Suprapubic skin (tissue), 3 donors: ENCODE data around the gene CCDC191.

Source experiments
- POLR2A ChIP-seq, 2 donors: fragments of 450-650 bp; IDR thresholded peaks; one replicate each; pipeline ENCODE4 v1.6.1; 2017; ENCODE audit warnings: antibody characterized with exemption in 2 of 2, mild to moderate bottlenecking in 2 of 2, moderate library complexity in 2 of 2
- TF ChIP-seq, protein P1 (sequence below), 2 donors: fragments of 200-600 bp in 1 of 2; fragments of 450-650 bp in 1 of 2; sonication (generic) in 1 of 2; IDR thresholded peaks; one replicate each; pipeline ENCODE4 v1.5.1; 2016 to 2019; ENCODE audit warnings: antibody characterized with exemption in 2 of 2, mild to moderate bottlenecking in 1 of 2, moderate library complexity in 1 of 2

DNA sequence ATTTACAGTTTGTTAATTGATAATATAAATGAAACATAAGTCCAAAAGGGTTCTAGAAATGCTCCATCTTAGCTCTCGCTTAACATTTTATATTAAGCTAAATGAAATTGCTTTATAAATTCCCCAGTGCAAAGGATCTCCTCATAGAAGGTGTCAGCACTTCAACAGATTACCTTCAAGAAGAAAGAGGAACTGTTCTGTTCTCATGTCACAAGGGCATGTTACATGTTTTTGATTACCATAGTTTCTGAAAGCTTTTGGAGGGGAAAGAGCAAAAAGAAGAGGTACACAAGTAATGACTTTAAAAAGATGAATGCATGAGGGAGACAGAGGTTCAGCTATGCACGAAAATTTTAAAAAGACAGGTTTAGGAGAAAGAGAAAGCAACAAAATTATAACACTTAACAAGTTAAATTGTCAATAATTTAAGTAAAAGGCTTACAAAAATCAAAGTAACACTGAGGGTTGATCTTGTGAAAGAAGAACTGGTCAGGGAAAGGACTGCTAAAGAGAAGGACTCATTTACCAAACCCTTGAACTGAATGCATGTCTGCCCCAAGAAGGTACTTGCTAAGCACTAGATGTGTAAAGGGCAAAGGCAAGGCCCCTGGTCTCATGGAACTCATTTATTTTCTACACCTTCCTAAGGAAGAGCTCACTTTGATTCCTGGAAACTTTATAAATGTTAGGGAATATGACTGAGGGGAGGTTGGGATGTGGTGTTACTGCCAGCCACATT lies 45.1 kb downstream of the CCDC191 start:
- no peak for TF ChIP-seq POLR2A (IDR thresholded peaks at IDR 0.05)
- TF ChIP-seq, protein P1, sequence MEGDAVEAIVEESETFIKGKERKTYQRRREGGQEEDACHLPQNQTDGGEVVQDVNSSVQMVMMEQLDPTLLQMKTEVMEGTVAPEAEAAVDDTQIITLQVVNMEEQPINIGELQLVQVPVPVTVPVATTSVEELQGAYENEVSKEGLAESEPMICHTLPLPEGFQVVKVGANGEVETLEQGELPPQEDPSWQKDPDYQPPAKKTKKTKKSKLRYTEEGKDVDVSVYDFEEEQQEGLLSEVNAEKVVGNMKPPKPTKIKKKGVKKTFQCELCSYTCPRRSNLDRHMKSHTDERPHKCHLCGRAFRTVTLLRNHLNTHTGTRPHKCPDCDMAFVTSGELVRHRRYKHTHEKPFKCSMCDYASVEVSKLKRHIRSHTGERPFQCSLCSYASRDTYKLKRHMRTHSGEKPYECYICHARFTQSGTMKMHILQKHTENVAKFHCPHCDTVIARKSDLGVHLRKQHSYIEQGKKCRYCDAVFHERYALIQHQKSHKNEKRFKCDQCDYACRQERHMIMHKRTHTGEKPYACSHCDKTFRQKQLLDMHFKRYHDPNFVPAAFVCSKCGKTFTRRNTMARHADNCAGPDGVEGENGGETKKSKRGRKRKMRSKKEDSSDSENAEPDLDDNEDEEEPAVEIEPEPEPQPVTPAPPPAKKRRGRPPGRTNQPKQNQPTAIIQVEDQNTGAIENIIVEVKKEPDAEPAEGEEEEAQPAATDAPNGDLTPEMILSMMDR (IDR thresholded peaks at IDR 0.05): no peak
